Measurements from ENCODE around the gene MRPL32.

Gene MRPL32

GRCh38 chr7:42930889-42931288, 1.3 kb upstream of the MRPL32 start:
- Histone ChIP-seq H3K27me3 (ENCODE audit: low read length) (no peaks in the 10 kb centered on the region), H3K9ac (ENCODE audit: low read length) (peak overlapping the region; percentile 93), H4K20me1 (ENCODE audit: low read depth, low read length) (peaks cover 27% of the 10 kb centered on the region; the same call in 1 of the 2 replicates), H3K36me3 (ENCODE audit: low read length) (peaks cover 22% of the 10 kb centered on the region), H3K9me3 (ENCODE audit: insufficient read depth, low read length) (no peaks in the 10 kb centered on the region), H3K9me2 (replicated peaks; ENCODE audit: insufficient read depth, low read length) (no peaks in the 10 kb centered on the region), H3F3A (ENCODE audit: insufficient read depth) (peaks cover 4% of the 10 kb centered on the region; the same call in 1 of the 2 replicates), H3K79me2 (ENCODE audit: insufficient read depth, low read length) (peaks cover 92% of the 10 kb centered on the region), H3K4me2 (ENCODE audit: low read depth, low read length, poor library complexity, severe bottlenecking) (peak overlapping the region; percentile 99), H3K4me3 (ENCODE audit: insufficient read depth, low read length, poor library complexity, severe bottlenecking) (peak overlapping the region; percentile 99), H3K27ac (ENCODE audit: low read depth, low read length) (peak overlapping the region; percentile 56; the same call in 1 of the 2 replicates), H2AFZ (ENCODE audit: low read depth, low read length, severe bottlenecking) (no peak overlapping the region)
- TF ChIP-seq EZH2phosphoT487 (conservative IDR thresholded peaks at IDR 0.05; ENCODE audit: low read length) (no peak), CTCF (IDR thresholded peaks at IDR 0.05; ENCODE audit: insufficient read depth, low read length, poor library complexity, severe bottlenecking) (no peak)

GRCh38 chr7:42931447-42931833, 736 bp upstream of the MRPL32 start:
- H4K20me1 ChIP-seq (ENCODE audit: low read depth, low read length) = peaks cover 27% of the 10 kb centered on the region; the same call in 1 of the 2 replicates
- peak overlapping the region; percentile 72 for H2AFZ ChIP-seq (ENCODE audit: low read depth, low read length, severe bottlenecking)
- TF ChIP-seq CTCF (IDR thresholded peaks at IDR 0.05; ENCODE audit: insufficient read depth, low read length, poor library complexity, severe bottlenecking) = no peak
- no peak for TF ChIP-seq EZH2phosphoT487 (conservative IDR thresholded peaks at IDR 0.05; ENCODE audit: low read length)

GRCh38 chr7:42932811-42933591, 825 bp downstream of the MRPL32 start:
- no peaks in the 10 kb centered on the region for H3K9me2 ChIP-seq (replicated peaks; ENCODE audit: insufficient read depth, low read length)
- H3K27me3 ChIP-seq (ENCODE audit: low read length) = no peaks in the 10 kb centered on the region
- peak overlapping the region; percentile 85 for H2AFZ ChIP-seq (ENCODE audit: low read depth, low read length, severe bottlenecking)
- TF ChIP-seq EZH2phosphoT487 (conservative IDR thresholded peaks at IDR 0.05; ENCODE audit: low read length) (no peak), CTCF (IDR thresholded peaks at IDR 0.05; ENCODE audit: insufficient read depth, low read length, poor library complexity, severe bottlenecking) (no peak)
- H3K27ac ChIP-seq (ENCODE audit: low read depth, low read length) = 0 out of 2 replicates have a peak overlapping the region, but pooled peaks have one; percentile 16
- peaks cover 24% of the 10 kb centered on the region for H3K36me3 ChIP-seq (ENCODE audit: low read length)
- peak overlapping the region; percentile 84 for H3K4me2 ChIP-seq (ENCODE audit: low read depth, low read length, poor library complexity, severe bottlenecking)
- peaks cover 4% of the 10 kb centered on the region; the same call in 1 of the 2 replicates for H3F3A ChIP-seq (ENCODE audit: insufficient read depth)
- H3K9ac ChIP-seq (ENCODE audit: low read length) = peak overlapping the region; percentile 93
- no peaks in the 10 kb centered on the region for H3K9me3 ChIP-seq (ENCODE audit: insufficient read depth, low read length)
- peaks cover 71% of the 10 kb centered on the region for H3K79me2 ChIP-seq (ENCODE audit: insufficient read depth, low read length)
- peaks cover 25% of the 10 kb centered on the region; the same call in 1 of the 2 replicates for H4K20me1 ChIP-seq (ENCODE audit: low read depth, low read length)
- H3K4me3 ChIP-seq (ENCODE audit: insufficient read depth, low read length, poor library complexity, severe bottlenecking) = peak overlapping the region; percentile 99

More at GRCh38 chr7:42931447-42931833, 736 bp upstream of the MRPL32 start:
- Histone ChIP-seq H3K9me2 (replicated peaks; ENCODE audit: insufficient read depth, low read length) (no peaks in the 10 kb centered on the region), H3F3A (ENCODE audit: insufficient read depth) (peaks cover 4% of the 10 kb centered on the region; the same call in 1 of the 2 replicates), H3K9me3 (ENCODE audit: insufficient read depth, low read length) (no peaks in the 10 kb centered on the region), H3K36me3 (ENCODE audit: low read length) (peaks cover 22% of the 10 kb centered on the region), H3K4me3 (ENCODE audit: insufficient read depth, low read length, poor library complexity, severe bottlenecking) (peak overlapping the region; percentile 99), H3K27ac (ENCODE audit: low read depth, low read length) (peak overlapping the region; percentile 56), H3K27me3 (ENCODE audit: low read length) (no peaks in the 10 kb centered on the region), H3K79me2 (ENCODE audit: insufficient read depth, low read length) (peaks cover 87% of the 10 kb centered on the region), H3K9ac (ENCODE audit: low read length) (peak overlapping the region; percentile 93), H3K4me2 (ENCODE audit: low read depth, low read length, poor library complexity, severe bottlenecking) (peak overlapping the region; percentile 99)
